DOHH2 (cell line): ENCODE measurements around the gene PCK2.

Experiments
- H3F3A ChIP-seq: fragments of 200-600 bp; sonication (generic), shearing (Covaris generic); 2 replicates; pipeline ENCODE4 v1.6.0; 2016; ENCODE audit warnings: antibody characterized with exemption, mild to moderate bottlenecking; ENCODE audit not compliant: control insufficient read depth, insufficient read depth
- H3K27ac ChIP-seq: fragments of 200-600 bp; sonication (generic); 2 replicates; pipeline ENCODE4 v1.5.1; 2014; ENCODE audit warnings: low read depth, mild to moderate bottlenecking, low read length, moderate library complexity
- H3K27me3 ChIP-seq: fragments of 200-600 bp; sonication (generic); 2 replicates; pipeline ENCODE4 v1.6.1; 2014; ENCODE audit warnings: mild to moderate bottlenecking, low read length, mixed read lengths; ENCODE audit not compliant: control insufficient read depth
- H3K36me3 ChIP-seq: fragments of 200-600 bp; sonication (generic); 2 replicates; pipeline ENCODE4 v1.6.1; 2014; ENCODE audit warnings: mild to moderate bottlenecking, low read length, moderate library complexity, mixed read lengths; ENCODE audit not compliant: control insufficient read depth
- H3K4me1 ChIP-seq: fragments of 200-600 bp; sonication (generic); 2 replicates; pipeline ENCODE4 v1.6.1; 2014; ENCODE audit warnings: mild to moderate bottlenecking, low read length, mixed read lengths; ENCODE audit not compliant: control insufficient read depth
- H3K4me2 ChIP-seq: fragments of 200-600 bp; sonication (generic); 2 replicates; pipeline ENCODE4 v1.6.0; 2014; ENCODE audit warnings: mild to moderate bottlenecking, low read length, moderate library complexity
- H3K4me3 ChIP-seq: fragments of 200-600 bp; sonication (generic); 2 replicates; pipeline ENCODE4 v1.5.1; 2014; ENCODE audit warnings: mild to moderate bottlenecking, low read length, mixed read lengths
- H3K79me2 ChIP-seq: fragments of 200-600 bp; sonication (generic); 2 replicates; pipeline ENCODE4 v1.6.1; 2014; ENCODE audit warnings: mild to moderate bottlenecking, low read length, mixed read lengths; ENCODE audit not compliant: control insufficient read depth
- H3K9me2 ChIP-seq: fragments of 200-600 bp; sonication (generic); replicated peaks from 2 replicates; pipeline ENCODE4 v1.6.1; 2014; ENCODE audit warnings: mild to moderate bottlenecking, low read length, mixed read lengths; ENCODE audit not compliant: control insufficient read depth
- H3K9me3 ChIP-seq: fragments of 200-600 bp; sonication (generic); 2 replicates; pipeline ENCODE4 v1.6.1; 2014; ENCODE audit warnings: antibody characterized with exemption, low read length, mixed read lengths; ENCODE audit not compliant: control insufficient read depth, insufficient read depth
- H4K20me1 ChIP-seq: fragments of 200-600 bp; sonication (generic); 2 replicates; pipeline ENCODE4 v1.6.0; 2014; ENCODE audit warnings: low read depth, mild to moderate bottlenecking, antibody characterized with exemption, low read length, moderate library complexity; ENCODE audit not compliant: control insufficient read depth, insufficient read depth
- EZH2phosphoT487 ChIP-seq: fragments of 200-600 bp; sonication (generic); IDR thresholded peaks from 2 replicates; pipeline ENCODE4 v1.6.1; 2017; ENCODE audit warnings: borderline replicate concordance, mild to moderate bottlenecking, antibody characterized with exemption, low read length, moderate library complexity, mixed read lengths
- TF ChIP-seq, protein P1 (sequence below): fragments of 200-600 bp; sonication (generic); IDR thresholded peaks from one replicate; pipeline ENCODE4 v1.5.1; 2014; ENCODE audit warnings: antibody characterized with exemption, mild to moderate bottlenecking, low read depth, low read length; ENCODE audit not compliant: poor library complexity, severe bottlenecking

The PCK2 gene

DNA sequence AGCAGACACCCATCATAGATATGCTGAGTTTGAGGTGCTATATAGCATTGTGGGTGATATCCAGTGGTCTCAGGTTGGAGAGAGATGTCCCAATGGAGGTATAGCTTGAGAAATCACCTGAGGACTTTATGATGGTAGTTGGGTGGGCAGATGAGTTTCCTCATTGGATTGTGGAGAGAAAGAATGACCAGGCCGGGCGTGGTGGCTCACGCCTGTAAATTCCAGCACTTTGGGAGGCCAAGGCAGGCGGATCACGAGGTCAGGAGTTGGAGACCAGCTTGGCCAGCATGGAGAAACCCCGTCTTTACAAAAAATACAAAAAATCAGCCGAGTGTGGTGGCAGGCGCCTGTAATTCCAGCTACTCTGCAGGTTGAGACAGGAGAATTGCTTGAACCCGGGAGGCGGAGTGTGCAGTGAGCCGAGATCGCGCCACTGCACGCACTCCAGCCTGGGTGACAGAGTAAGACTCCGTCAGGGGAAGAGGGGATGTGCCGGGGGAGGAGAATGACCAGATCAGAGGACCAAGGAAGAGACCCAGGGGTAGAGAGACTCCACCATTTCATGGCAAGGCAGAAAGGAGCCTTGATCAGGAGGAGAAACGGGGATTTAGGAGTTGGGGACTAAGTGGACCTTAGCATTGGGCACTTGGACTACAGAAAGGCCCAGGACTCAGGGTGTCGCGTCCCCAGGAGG is 757 bp upstream of the PCK2 start:
- Histone ChIP-seq H3K27me3 (no peaks in the 10 kb centered on the region), H3K4me3 (peak overlapping the region; percentile 87), H3K27ac (peak overlapping the region; percentile 93)

DNA sequence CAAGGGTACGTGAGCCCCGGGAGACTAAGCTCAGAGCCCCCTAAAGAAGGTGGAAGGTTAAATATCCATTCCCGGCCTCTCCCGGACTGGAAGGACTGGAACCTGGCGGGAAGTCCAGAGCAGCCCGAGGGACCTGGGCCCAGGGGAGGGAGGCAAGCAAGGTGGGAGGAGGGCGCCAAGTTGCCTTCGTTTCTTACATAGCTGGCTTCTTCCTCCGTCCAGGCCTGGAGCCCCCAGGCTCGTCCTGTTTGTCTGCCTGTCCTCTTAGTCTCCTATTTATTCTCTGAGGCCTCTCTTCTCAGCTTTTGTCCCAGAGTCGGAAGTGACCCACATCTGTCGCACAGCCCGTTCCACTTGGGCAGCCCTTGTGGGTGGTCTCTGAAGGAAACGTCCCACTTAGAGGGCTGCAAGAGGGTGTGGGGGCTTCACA is 745 bp downstream of the PCK2 start:
- TF ChIP-seq, protein P1, sequence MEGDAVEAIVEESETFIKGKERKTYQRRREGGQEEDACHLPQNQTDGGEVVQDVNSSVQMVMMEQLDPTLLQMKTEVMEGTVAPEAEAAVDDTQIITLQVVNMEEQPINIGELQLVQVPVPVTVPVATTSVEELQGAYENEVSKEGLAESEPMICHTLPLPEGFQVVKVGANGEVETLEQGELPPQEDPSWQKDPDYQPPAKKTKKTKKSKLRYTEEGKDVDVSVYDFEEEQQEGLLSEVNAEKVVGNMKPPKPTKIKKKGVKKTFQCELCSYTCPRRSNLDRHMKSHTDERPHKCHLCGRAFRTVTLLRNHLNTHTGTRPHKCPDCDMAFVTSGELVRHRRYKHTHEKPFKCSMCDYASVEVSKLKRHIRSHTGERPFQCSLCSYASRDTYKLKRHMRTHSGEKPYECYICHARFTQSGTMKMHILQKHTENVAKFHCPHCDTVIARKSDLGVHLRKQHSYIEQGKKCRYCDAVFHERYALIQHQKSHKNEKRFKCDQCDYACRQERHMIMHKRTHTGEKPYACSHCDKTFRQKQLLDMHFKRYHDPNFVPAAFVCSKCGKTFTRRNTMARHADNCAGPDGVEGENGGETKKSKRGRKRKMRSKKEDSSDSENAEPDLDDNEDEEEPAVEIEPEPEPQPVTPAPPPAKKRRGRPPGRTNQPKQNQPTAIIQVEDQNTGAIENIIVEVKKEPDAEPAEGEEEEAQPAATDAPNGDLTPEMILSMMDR = no peak
- no peak for TF ChIP-seq EZH2phosphoT487
- H3K9me3 ChIP-seq = no peaks in the 10 kb centered on the region
- H3K27ac ChIP-seq = peak overlapping the region; percentile 93
- peak overlapping the region; percentile 86 for H3K4me2 ChIP-seq
- no peaks in the 10 kb centered on the region for H3K27me3 ChIP-seq
- peaks cover 34% of the 10 kb centered on the region for H3K36me3 ChIP-seq
- peaks cover 14% of the 10 kb centered on the region for H3F3A ChIP-seq
- peaks cover 33% of the 10 kb centered on the region for H3K4me1 ChIP-seq
- peak overlapping the region; percentile 87 for H3K4me3 ChIP-seq
- no peaks in the 10 kb centered on the region for H4K20me1 ChIP-seq
- peaks cover 17% of the 10 kb centered on the region for H3K79me2 ChIP-seq
- H3K9me2 ChIP-seq = no peaks in the 10 kb centered on the region

More for the DNA sequence above, 757 bp upstream of the PCK2 start:
- TF ChIP-seq EZH2phosphoT487 = no peak
- TF ChIP-seq, protein P1 = no peak
- Histone ChIP-seq H3K4me2 (peak overlapping the region; percentile 86), H3K4me1 (peaks cover 33% of the 10 kb centered on the region), H3K79me2 (peaks cover 17% of the 10 kb centered on the region), H3K36me3 (peaks cover 24% of the 10 kb centered on the region), H3K9me3 (no peaks in the 10 kb centered on the region), H4K20me1 (no peaks in the 10 kb centered on the region), H3K9me2 (no peaks in the 10 kb centered on the region), H3F3A (peaks cover 14% of the 10 kb centered on the region)

DNA sequence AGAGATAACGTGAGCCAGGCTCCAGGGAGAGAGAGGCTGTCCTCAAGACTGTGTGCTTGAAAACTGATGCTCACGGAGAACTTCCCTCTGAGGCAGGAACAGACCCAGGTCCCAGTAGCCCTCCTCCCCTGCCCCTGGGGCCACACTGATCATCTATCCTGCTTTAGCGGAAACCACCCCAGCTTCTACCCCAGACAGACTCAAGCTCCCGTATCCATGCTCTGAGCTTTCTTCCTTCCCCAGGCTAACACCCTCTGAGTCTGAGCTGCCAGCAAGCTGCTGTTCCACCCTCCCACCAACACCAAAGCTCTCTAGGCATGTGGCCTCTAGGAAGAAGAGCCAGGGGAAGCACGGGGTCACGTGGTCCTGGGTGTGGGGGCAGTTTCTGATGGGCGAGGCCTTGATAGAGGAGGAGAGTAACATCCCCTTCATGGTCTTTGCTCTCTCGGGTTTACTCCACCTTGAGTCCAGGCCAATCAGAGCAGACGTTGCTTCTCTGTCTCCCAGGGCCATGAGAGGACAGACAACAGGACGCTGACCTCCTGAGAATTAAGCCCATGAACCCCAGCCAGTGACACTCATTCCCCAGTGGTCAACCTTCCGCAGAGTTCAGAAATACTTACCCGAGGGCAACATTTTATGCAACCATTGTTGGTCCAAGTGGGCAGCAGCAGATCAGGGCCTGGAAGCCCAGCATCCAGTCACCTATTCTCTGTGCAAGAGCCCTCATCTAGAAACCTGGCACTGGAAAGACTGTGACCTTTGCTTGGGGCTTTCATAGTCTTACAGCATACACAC is 1.4 kb downstream of the PCK2 start:
- peaks cover 14% of the 10 kb centered on the region for H3F3A ChIP-seq
- H3K4me3 ChIP-seq = peak overlapping the region; percentile 87
- no peaks in the 10 kb centered on the region for H3K9me3 ChIP-seq
- H3K27ac ChIP-seq = peak overlapping the region; percentile 93
- TF ChIP-seq, protein P1 = no peak
- no peaks in the 10 kb centered on the region for H3K27me3 ChIP-seq
- H3K36me3 ChIP-seq = peaks cover 40% of the 10 kb centered on the region
- peak overlapping the region; percentile 86 for H3K4me2 ChIP-seq
- H3K9me2 ChIP-seq = no peaks in the 10 kb centered on the region
- peaks cover 30% of the 10 kb centered on the region for H3K4me1 ChIP-seq
- H4K20me1 ChIP-seq = no peaks in the 10 kb centered on the region
- H3K79me2 ChIP-seq = peaks cover 17% of the 10 kb centered on the region
